T-helper 17 cell (primary cell): ENCODE measurements around the gene ACY1. TPM values are rescaled to one million over a fixed set of nuclear protein-coding genes. Genes with fewer than 3 reads are reported as not detected.

Source experiments
- ATAC-seq: fragments of 150-1000 bp; cut with Tn5 transposase; 2 replicates; pipeline ENCODE4 v1.10.0; 2021; ENCODE audit warnings: mild to moderate bottlenecking, moderate library complexity
- DNase-seq, 3 donors: peaks; one replicate each; pipeline versions ENCODE4 v3.0.0 to v3.0.0-alpha.2; 2020 to 2021
- H3K9me3 ChIP-seq: one replicate; pipeline ENCODE4 v1.7.0; 2013; ENCODE audit warnings: low read length, mild to moderate bottlenecking; ENCODE audit not compliant: control insufficient read depth, poor library complexity, severe bottlenecking
- H3K27ac Mint-ChIP-seq: one replicate; pipeline ENCODE4 v1.8.0; 2022; ENCODE audit warnings: mild to moderate bottlenecking, moderate library complexity, mixed read lengths
- H3K27me3 Mint-ChIP-seq: one replicate; pipeline ENCODE4 v1.8.0; 2022; ENCODE audit warnings: mixed read lengths
- H3K36me3 Mint-ChIP-seq: one replicate; pipeline ENCODE4 v1.8.0; 2022; ENCODE audit warnings: low read depth, mixed read lengths
- H3K4me1 Mint-ChIP-seq: one replicate; pipeline ENCODE4 v1.8.0; 2022; ENCODE audit warnings: mild to moderate bottlenecking, mixed read lengths
- H3K4me3 Mint-ChIP-seq: one replicate; pipeline ENCODE4 v1.8.0; 2022; ENCODE audit warnings: mild to moderate bottlenecking, moderate library complexity, mixed read lengths
- total RNA-seq, 4 donors: library from RNA in 2 of 4; stranded (reverse) in 2 of 4; gene quantifications; one replicate each; pipeline ENCODE4 v1.2.3 and lab custom pipeline; 2022 to 2026

The ACY1 gene
- total RNA-seq, 2 donors from 2014 or later = 7.1 to 7.6 TPM

DNA sequence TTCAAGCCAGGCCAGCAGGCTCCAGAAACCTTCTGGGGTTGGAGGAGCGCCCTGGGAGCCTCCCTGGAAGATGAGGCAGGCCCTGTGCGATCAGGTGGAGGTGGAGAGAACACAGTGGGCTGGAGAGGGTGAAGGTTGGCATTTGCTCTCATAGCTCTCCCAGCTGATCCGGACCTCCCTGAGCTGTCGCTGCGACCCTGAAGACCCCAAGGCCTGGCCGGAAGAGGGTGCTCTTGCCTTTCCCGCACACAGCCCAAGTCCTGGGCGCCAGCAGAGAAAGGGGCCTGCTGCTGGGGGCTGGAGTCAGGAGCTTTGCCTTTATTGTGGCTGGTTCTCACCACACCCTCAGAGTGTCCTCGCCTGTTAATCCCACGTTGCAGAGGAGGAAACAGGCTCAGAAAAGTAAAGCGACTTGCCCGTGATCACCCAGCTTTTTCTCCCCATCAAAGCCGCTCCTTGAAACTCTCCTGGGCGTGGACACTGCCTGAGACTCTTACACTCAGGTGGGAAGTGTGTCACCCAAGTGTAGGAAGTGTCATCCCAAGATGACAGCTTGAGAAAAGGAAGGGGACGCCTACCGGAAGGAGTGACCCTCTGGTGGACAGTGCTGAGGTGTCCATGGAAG lies 20.9 kb downstream of the ACY1 start:
- H3K9me3 ChIP-seq = no peaks in the 10 kb centered on the region
- H3K4me1 Mint-ChIP-seq = peaks cover 10% of the 10 kb centered on the region
- H3K4me3 Mint-ChIP-seq = no peak overlapping the region
- no peak for ATAC-seq
- no peak for DNase-seq
- no peak overlapping the region for H3K27ac Mint-ChIP-seq
- no peaks in the 10 kb centered on the region for H3K36me3 Mint-ChIP-seq
- no peaks in the 10 kb centered on the region for H3K27me3 Mint-ChIP-seq

DNA sequence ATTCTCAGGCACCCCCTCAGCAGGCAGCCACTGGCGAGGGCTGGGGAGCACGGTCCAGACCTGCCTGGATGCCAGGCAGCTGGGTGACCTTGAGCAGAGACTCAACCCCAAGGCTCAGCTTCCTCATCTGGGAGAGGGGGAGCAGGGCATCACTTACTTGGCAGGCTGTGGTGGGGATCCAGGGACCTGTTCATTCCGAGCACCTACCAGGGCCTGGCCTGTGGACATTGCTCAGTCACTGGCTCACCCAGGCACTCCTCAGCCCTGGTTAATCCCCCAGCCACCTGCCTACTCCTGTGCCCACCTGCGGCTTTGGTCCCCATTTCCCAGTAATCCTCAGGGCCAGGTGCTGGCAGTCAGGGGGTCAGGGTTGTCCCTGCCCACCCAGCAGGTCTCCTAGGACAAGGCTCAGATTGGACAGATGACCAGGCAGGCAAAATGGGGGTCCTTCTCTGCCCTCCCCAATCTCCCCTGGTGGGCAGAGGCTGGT lies 21.6 kb downstream of the ACY1 start:
- ATAC-seq = no peak
- Mint-ChIP-seq H3K27ac (peak overlapping the region; percentile 45), H3K4me1 (peaks cover 10% of the 10 kb centered on the region), H3K27me3 (no peaks in the 10 kb centered on the region), H3K36me3 (no peaks in the 10 kb centered on the region), H3K4me3 (peak overlapping the region; percentile 68)
- H3K9me3 ChIP-seq = no peaks in the 10 kb centered on the region
- DNase-seq = no peak

DNA sequence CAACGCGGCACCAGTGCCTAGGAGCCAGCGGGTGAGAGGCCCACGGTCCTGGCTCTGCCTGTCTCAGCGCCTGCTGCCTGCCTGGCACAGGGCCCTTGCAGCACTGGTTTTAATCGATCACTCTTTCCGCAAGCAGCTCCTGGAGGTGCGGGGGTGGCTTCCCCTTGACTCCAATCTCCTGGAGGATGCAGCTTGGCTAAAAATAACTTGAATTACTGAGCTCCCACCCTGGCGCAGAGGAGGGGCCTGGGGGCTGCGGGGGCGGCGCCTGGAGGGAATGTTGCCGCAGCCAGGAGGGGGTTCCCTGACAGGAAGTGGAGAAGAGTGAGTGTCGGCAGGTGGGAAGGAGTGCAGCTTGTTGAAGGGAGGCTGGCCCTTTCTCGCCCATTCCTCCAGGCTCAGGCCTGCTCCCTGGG lies 22.2 kb downstream of the ACY1 start:
- H3K27me3 Mint-ChIP-seq = no peaks in the 10 kb centered on the region
- peak overlapping the region; percentile 45 for H3K27ac Mint-ChIP-seq
- no peaks in the 10 kb centered on the region for H3K9me3 ChIP-seq
- H3K4me1 Mint-ChIP-seq = peaks cover 10% of the 10 kb centered on the region
- H3K36me3 Mint-ChIP-seq = no peaks in the 10 kb centered on the region
- ATAC-seq (no peak), DNase-seq (no peak)
- no peak overlapping the region for H3K4me3 Mint-ChIP-seq

DNA sequence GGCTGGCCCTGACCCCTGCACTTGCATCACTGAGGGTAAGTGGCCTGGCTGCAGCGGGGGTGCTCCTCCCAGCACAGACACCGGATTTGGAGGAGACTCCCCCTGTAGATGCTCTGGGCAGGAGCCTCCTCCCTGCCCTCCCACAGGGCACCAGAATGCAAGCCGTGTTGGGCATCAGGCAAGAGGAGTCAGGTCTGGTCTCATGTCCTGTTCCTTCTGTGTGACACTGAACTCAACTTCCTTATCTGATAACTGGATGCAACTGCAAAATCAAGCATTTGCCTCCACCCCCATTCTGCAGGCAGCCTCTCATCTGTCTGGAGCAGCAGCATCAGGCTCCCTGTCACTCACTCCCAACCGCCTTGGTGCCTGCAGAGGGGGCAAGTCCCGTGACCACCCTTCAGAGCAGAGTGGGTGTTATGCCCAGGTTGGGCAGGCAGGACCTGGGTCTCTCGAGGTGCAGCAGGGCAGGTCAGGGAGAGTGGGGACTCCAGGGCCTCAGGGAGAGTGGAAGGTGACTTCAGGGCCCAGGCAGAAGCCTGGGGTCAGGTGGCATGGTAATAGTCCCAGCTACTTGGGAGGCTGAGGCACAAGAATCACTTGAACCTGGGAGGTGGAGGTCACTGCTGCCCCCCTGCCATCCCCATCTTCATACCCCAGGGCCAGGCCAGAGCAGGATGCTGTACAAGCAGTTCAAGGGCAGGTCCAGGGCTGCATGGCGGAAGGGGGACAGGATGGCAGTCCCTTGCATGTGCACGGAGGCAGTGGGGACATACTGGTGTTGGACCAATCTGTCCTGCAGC lies 22.9 kb downstream of the ACY1 start:
- Mint-ChIP-seq H3K27me3 (no peaks in the 10 kb centered on the region), H3K27ac (peak overlapping the region; percentile 45)

DNA sequence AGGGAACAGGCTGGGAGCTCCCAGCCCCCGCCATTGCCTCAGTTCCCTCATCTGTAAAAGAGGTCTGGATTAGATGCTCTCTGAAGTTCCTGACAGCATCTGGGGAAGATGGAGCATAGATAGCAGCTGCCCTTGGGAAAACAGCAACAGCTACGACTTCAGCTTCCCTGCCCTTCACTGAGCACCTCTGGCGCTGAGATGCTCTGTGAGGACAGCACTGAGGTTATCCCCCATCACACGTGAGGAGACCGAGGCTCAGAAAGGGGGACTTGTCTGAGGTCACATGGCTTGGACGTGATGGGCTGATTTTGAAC lies 23.4 kb downstream of the ACY1 start:
- no peaks in the 10 kb centered on the region for H3K36me3 Mint-ChIP-seq
- H3K4me1 Mint-ChIP-seq = peaks cover 6% of the 10 kb centered on the region
- H3K9me3 ChIP-seq = no peaks in the 10 kb centered on the region
- ATAC-seq (no peak), DNase-seq (no peak)
- H3K27me3 Mint-ChIP-seq = no peaks in the 10 kb centered on the region
- H3K27ac Mint-ChIP-seq = no peak overlapping the region
- no peak overlapping the region for H3K4me3 Mint-ChIP-seq

More for the DNA sequence above, 22.9 kb downstream of the ACY1 start:
- DNase-seq (no peak), ATAC-seq (no peak)
- H3K36me3 Mint-ChIP-seq = no peaks in the 10 kb centered on the region
- H3K4me1 Mint-ChIP-seq = peaks cover 10% of the 10 kb centered on the region
- H3K4me3 Mint-ChIP-seq = no peak overlapping the region
- H3K9me3 ChIP-seq = no peaks in the 10 kb centered on the region

DNA sequence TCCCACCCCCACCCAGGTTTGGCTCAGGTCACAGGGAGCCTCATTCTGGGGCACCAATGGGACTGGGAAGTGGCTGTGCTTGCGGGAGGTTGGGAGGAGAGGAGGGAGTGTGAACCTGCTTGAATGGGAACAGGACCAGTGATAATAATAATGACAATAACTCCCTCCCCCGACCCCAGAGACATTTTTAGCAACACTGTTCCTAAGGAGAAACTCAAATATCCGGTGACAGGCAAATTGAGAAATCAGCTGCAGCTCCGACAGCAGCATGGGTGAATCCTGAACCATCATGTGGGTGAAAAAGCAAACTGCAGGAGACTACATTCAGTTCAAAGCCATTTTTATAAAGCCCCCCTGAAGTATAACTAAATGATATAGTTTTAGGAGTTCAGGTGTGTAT lies 24.0 kb downstream of the ACY1 start:
- no peak for DNase-seq
- Mint-ChIP-seq H3K36me3 (no peaks in the 10 kb centered on the region), H3K27ac (no peak overlapping the region), H3K27me3 (no peaks in the 10 kb centered on the region), H3K4me1 (peaks cover 4% of the 10 kb centered on the region), H3K4me3 (no peak overlapping the region)
- H3K9me3 ChIP-seq = no peaks in the 10 kb centered on the region
- ATAC-seq = no peak

DNA sequence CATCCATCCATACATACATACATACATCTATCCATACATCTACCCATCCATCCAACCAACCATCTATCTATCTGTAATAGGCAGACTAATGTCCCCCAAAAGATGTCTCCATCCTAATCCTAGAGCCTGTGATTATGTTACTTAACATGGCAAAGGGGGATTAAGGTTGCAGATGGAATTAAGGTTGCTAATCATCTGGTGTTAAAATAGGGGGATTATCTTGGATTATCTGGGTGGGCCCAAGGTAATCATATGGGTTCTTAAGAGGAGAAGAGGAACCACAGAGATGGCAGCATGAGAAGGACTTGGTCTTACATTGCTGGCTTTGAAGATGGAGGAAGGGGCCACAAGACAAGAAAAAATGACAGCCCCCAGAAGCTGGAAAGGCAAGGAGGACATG lies 27.1 kb downstream of the ACY1 start:
- no peaks in the 10 kb centered on the region for H3K27me3 Mint-ChIP-seq
- DNase-seq (no peak), ATAC-seq (no peak)
- no peaks in the 10 kb centered on the region for H3K36me3 Mint-ChIP-seq
- no peaks in the 10 kb centered on the region for H3K9me3 ChIP-seq
- peaks cover 6% of the 10 kb centered on the region for H3K4me1 Mint-ChIP-seq
- H3K27ac Mint-ChIP-seq = no peak overlapping the region
- no peak overlapping the region for H3K4me3 Mint-ChIP-seq

DNA sequence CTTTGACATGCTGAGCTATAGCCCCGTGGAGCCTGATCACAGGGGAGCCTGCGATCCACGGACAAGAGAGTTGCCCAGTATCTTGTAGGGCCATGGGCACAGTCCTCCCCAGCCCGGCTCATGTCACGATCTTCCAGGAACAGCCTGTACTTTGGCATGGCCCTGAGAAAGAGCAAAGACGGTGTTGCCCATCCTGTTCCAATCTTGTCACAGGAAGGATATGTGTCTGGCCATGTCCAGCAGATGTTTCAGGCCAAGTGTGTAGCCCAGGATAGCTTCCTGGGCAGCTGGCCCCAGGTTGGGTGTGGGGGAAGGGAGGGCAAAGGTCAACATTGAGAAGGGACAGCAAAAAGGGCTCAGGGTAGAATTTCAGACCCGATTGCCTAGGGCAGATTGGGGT lies 29.4 kb downstream of the ACY1 start:
- ATAC-seq (no peak), DNase-seq (no peak)
- Mint-ChIP-seq H3K27ac (no peak overlapping the region), H3K4me1 (peaks cover 4% of the 10 kb centered on the region), H3K36me3 (no peaks in the 10 kb centered on the region), H3K27me3 (no peaks in the 10 kb centered on the region), H3K4me3 (no peak overlapping the region)
- no peaks in the 10 kb centered on the region for H3K9me3 ChIP-seq

DNA sequence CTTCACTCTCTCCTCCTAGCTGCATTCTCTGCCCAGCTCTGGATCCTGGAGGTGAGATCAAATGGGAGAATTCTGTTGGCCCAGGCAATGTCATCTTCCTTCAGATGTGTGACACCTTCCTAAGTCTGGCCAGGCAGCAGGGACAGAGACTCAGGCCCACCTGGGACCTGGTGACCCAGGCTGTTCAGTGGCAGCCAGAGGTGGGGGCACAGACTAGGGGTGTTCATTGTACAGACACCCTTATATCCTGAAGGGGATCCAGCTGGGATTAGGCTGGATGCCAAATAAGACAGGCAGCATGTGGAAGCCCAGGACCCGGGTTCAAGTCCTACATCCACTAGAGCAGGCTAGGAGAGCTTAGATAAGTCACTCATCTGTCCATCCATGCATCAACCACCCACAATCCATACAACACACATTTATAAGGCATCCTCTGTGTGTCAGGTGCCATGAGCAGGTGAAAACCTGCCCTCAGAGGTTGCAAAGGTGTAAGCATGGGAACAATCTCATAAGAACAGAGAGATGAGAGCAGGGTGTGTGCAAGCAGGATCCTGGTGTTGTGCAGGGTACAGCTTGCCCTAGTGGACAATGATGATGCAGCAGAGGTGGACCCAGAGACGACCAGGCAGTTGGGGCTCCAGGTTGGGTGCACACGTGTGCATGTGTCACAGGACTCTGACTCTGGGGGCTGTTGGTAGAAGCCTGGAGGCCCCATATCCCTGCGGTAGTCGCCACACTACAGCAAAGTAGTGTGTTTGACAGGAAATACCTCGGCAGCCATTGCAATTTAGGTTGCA lies 30.7 kb downstream of the ACY1 start:
- no peaks in the 10 kb centered on the region for H3K36me3 Mint-ChIP-seq
- peaks cover 4% of the 10 kb centered on the region for H3K4me1 Mint-ChIP-seq
- H3K4me3 Mint-ChIP-seq = no peak overlapping the region
- H3K27me3 Mint-ChIP-seq = no peaks in the 10 kb centered on the region
- H3K9me3 ChIP-seq = no peaks in the 10 kb centered on the region
- DNase-seq (no peak), ATAC-seq (no peak)
- no peak overlapping the region for H3K27ac Mint-ChIP-seq

DNA sequence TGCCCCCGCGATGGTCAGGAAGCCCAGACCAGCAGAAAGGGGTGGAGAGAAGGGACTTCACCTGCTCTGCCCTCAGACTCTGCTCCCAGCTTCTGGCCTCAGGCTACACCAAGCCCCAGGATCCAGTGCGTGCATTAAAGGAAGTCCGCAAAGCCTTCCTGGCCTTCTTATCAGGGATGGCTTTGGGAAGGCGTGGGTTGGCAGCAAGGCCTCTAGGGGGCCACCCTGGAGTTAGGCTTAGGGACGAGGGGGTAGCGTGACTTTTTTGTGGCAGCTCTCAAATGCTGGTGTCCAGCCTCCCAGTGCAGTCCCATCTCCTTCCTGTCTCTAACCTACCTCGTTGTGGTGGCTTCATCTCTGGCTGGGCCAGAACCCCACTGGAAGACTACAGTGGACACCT lies 31.3 kb downstream of the ACY1 start:
- DNase-seq (no peak), ATAC-seq (no peak)
- Mint-ChIP-seq H3K36me3 (no peaks in the 10 kb centered on the region), H3K27ac (no peak overlapping the region), H3K4me1 (peaks cover 4% of the 10 kb centered on the region), H3K27me3 (no peaks in the 10 kb centered on the region), H3K4me3 (no peak overlapping the region)
- H3K9me3 ChIP-seq = no peaks in the 10 kb centered on the region

DNA sequence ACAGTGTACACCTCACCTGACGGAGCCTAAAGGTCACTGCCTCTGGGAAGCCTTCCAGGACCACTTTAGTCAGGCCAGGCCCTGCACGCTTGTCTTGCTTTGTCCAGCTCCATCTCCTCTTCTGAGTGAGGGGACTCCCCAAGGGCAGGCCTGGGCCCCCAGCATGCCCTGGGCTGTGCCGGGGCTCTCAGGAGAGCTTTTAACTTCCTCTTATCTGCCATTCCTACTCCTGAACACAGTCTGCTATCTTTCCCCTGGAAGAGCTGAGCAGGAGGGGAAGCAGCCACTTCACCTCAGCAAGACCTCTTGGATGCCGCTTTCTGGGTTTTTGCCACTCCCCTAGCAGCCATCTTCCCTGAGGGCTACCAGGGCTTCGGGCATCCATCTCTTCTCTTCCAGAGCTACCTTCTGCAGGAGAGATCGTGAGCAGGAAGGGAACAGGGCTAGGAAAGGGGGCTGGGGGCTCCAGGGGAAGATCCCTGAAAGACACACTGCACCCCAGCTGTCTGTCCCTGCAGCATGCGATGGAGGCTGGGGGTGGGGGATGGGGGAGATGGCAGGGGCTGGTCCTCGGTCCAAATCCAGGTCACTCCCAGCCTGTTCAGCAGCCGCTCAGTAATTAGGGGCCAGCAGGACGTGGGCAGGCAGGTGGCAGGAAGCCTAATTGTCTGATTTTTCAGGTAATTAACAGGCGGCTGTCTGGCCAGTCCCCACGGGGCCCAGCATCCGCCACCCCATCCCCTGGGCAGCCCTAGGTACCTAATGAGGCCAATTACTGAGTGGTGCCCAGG lies 32.3 kb downstream of the ACY1 start:
- DNase-seq = no peak
- no peak for ATAC-seq
- H3K27ac Mint-ChIP-seq = no peak overlapping the region
- peaks cover 4% of the 10 kb centered on the region for H3K4me1 Mint-ChIP-seq
- no peak overlapping the region for H3K4me3 Mint-ChIP-seq
- H3K36me3 Mint-ChIP-seq = no peaks in the 10 kb centered on the region
- no peaks in the 10 kb centered on the region for H3K27me3 Mint-ChIP-seq
- no peaks in the 10 kb centered on the region for H3K9me3 ChIP-seq

DNA sequence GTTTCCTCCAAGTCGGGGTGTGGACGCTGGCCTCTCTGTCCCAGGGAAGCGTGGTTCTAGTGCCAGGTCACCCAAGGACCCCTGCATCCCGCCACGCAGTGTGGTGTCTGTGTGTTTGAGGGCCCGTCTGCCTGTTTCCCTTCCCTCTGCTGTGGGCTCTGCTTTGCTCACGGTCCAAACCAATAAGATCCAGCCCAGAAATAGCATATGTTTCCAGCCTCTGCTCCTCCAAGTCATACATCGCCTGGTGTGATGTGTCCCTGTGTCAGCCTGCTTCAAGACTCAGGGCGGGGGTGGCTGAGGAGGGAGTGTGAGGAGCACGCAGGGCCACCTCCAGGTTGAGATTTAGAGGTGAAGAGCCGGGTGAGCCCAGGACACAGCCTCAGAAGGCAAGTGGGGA lies 34.3 kb downstream of the ACY1 start:
- H3K27me3 Mint-ChIP-seq = no peaks in the 10 kb centered on the region
- no peaks in the 10 kb centered on the region for H3K36me3 Mint-ChIP-seq
- no peak overlapping the region for H3K27ac Mint-ChIP-seq
- no peaks in the 10 kb centered on the region for H3K9me3 ChIP-seq
- H3K4me1 Mint-ChIP-seq = peaks cover 9% of the 10 kb centered on the region
- H3K4me3 Mint-ChIP-seq = no peak overlapping the region
- no peak for DNase-seq
- ATAC-seq = no peak
